HepG2 (cell line): Measurements from ENCODE around the gene ZNF90. TPM values are rescaled to one million over a fixed set of nuclear protein-coding genes. Genes with fewer than 3 reads are reported as not detected.

Experiments
- ATAC-seq: fragments of 200-7000 bp; cut with Tn5 transposase; 3 replicates; pipeline ENCODE4 v1.9.1; 2020; ENCODE audit warnings: mild to moderate bottlenecking, moderate library complexity
- BruUV-seq: library from RNA; stranded (reverse); fragments of 400-500 nt; replicated peaks from 2 replicates; lab custom pipeline; 2021; lab: Mats Ljungman, UMichigan
- CTCF ChIA-PET: fragments of 300-600 bp; formaldehyde crosslinking; extraction: SDS; loops from one replicate; lab custom pipeline; 2021; ENCODE audit warnings: low total read pairs, inconsistent platforms, low intra/inter-chr PET ratio; lab: Yijun Ruan, JAX
- POLR2A ChIA-PET: fragments of 350-600 bp; sonication (Branson Sonifier 250); formaldehyde crosslinking; loops from one replicate; lab custom pipeline; 2020; ENCODE audit warnings: antibody characterized with exemption, inconsistent platforms; lab: Yijun Ruan, JAX
- DNase-seq: peaks from one replicate; pipeline ENCODE4 v3.0.0-alpha.2; 2015; ENCODE audit warnings: low spot score
- FAIRE-seq: peaks from 3 replicates; lab custom pipeline; 2011; peaks lifted over from hg19 to GRCh38; lab: Jason Lieb, UNC
- H2AFZ ChIP-seq: one replicate; pipeline ENCODE4 v1.6.1; 2011; ENCODE audit warnings: low read length, inconsistent platforms
- H3K27ac ChIP-seq: fragments of 300-600 bp; 3 replicates; pipeline ENCODE4 v1.8.0; 2011; ENCODE audit warnings: mixed run types, mild to moderate bottlenecking, mixed read lengths, low read length, inconsistent platforms; ENCODE audit not compliant: insufficient read depth; ENCODE audit errors: extremely low read length
- H3K27me3 ChIP-seq, 2 experiments: fragments of 200-600 bp in 1 of 2; 2 replicates in 1 of 2; 3 replicates in 1 of 2; pipeline versions ENCODE4 v1.6.0 to v1.8.0; 2011; ENCODE audit warnings: low read length in 2 of 2, mild to moderate bottlenecking in 2 of 2, moderate library complexity in 2 of 2, inconsistent platforms in 1 of 2; ENCODE audit not compliant: insufficient read depth in 2 of 2, control insufficient read depth in 1 of 2
- H3K36me3 ChIP-seq, 2 experiments: fragments of 200-600 bp in 1 of 2; replicated peaks in 1 of 2; 2 replicates in 1 of 2; 3 replicates in 1 of 2; pipeline versions ENCODE4 v1.5.1 to v1.8.0; 2011; ENCODE audit warnings: low read length in 2 of 2, inconsistent platforms in 1 of 2; ENCODE audit not compliant: insufficient read depth in 2 of 2, control insufficient read depth in 1 of 2
- H3K4me1 ChIP-seq: 2 replicates; pipeline ENCODE4 v1.5.1; 2012; ENCODE audit warnings: low read length, inconsistent platforms; ENCODE audit not compliant: insufficient read depth
- H3K4me2 ChIP-seq: 2 replicates; pipeline ENCODE4 v1.6.0; 2011; ENCODE audit warnings: low read depth, low read length, inconsistent platforms
- H3K4me3 ChIP-seq, 3 experiments: fragments of 200-600 bp in 1 of 3; sonication (generic), shearing (Covaris generic) in 1 of 3; replicated peaks in 1 of 3; 2 replicates each; pipeline ENCODE4 v1.5.1; 2011 to 2016; ENCODE audit warnings: low read length in 3 of 3, inconsistent platforms in 2 of 3, low read depth in 2 of 3, mild to moderate bottlenecking in 2 of 3, control low read depth in 1 of 3, mixed read lengths in 1 of 3; ENCODE audit not compliant: insufficient read depth in 1 of 3
- H3K79me2 ChIP-seq: one replicate; pipeline ENCODE4 v1.6.1; 2011; ENCODE audit warnings: low read length, inconsistent platforms; ENCODE audit not compliant: insufficient read depth
- H3K9ac ChIP-seq: 2 replicates; pipeline ENCODE4 v1.6.0; 2011; ENCODE audit warnings: mild to moderate bottlenecking, low read depth, low read length, inconsistent platforms; ENCODE audit not compliant: insufficient read depth
- H3K9me3 ChIP-seq: 2 replicates; pipeline ENCODE4 v1.5.1; 2012; ENCODE audit warnings: mild to moderate bottlenecking, low read length
- H4K20me1 ChIP-seq: 2 replicates; pipeline ENCODE4 v1.6.0; 2011; ENCODE audit warnings: inconsistent platforms, mild to moderate bottlenecking, low read length, moderate library complexity; ENCODE audit not compliant: insufficient read depth
- HNRNPH1 ChIP-seq: fragments of 200-400 bp; formaldehyde crosslinking; optimal IDR thresholded peaks from 2 replicates; pipeline ENCODE3; 2017; ENCODE audit warnings: mild to moderate bottlenecking, low read depth, low read length
- KDM3A ChIP-seq: IDR thresholded peaks from 2 replicates; pipeline ENCODE4 v1.6.1; 2018; ENCODE audit warnings: low read depth, missing compliant biosample characterization
- NCOA1 ChIP-seq: sonication (generic); formaldehyde crosslinking; IDR thresholded peaks from 2 replicates; pipeline ENCODE4 v1.9.0; 2021; ENCODE audit warnings: missing genetic modification reagents
- NR3C1 ChIP-seq: sonication (generic); formaldehyde crosslinking; IDR thresholded peaks from 2 replicates; pipeline ENCODE4 v1.4.0; 2020; ENCODE audit warnings: missing genetic modification reagents
- PPARG ChIP-seq: conservative IDR thresholded peaks from 2 replicates; pipeline ENCODE4 v1.6.1; 2016; ENCODE audit warnings: missing biosample characterization, missing genetic modification reagents
- REXO4 ChIP-seq: sonication (generic); formaldehyde crosslinking; IDR thresholded peaks from 2 replicates; pipeline ENCODE4 v1.8.0; 2022; ENCODE audit warnings: missing genetic modification reagents, mild to moderate bottlenecking, borderline replicate concordance
- TOPORS ChIP-seq: sonication (generic); formaldehyde crosslinking; IDR thresholded peaks from 2 replicates; pipeline ENCODE4 v1.8.0; 2023; ENCODE audit warnings: mild to moderate bottlenecking, missing genetic modification reagents
- ZFP41 ChIP-seq: sonication (generic); formaldehyde crosslinking; IDR thresholded peaks from 2 replicates; pipeline ENCODE4 v1.4.0; 2020; ENCODE audit warnings: mild to moderate bottlenecking, missing genetic modification reagents, borderline replicate concordance
- ZNF230 ChIP-seq: sonication (generic); formaldehyde crosslinking; IDR thresholded peaks from 2 replicates; pipeline ENCODE4 v1.4.0; 2020; ENCODE audit warnings: mild to moderate bottlenecking, missing genetic modification reagents
- ZNF567 ChIP-seq: sonication (generic); formaldehyde crosslinking; IDR thresholded peaks from 2 replicates; pipeline ENCODE4 v1.8.1; 2023; ENCODE audit warnings: mild to moderate bottlenecking, missing genetic modification reagents, borderline replicate concordance
- ZSCAN29 ChIP-seq: sonication (generic); formaldehyde crosslinking; conservative IDR thresholded peaks from 2 replicates; pipeline ENCODE4 v1.4.0; 2020; ENCODE audit warnings: mild to moderate bottlenecking, missing genetic modification reagents
- WGBS: methylation state at CpG from one replicate; pipeline ENCODE4 v1.1.6; 2017; ENCODE audit warnings: low lambda C conversion rate; 5-methylcytosine and 5-hydroxymethylcytosine counted together
- in situ Hi-C: cut with HindIII; loops from 2 replicates; pipeline ENCODE4 v1.10.0; 2017; ENCODE audit warnings: low pct_unique_long_range_greater_than_20kb; ENCODE audit not compliant: extremely low pct_ligation_motif_present
- intact Hi-C: fragments of 100-400 bp; cut with micrococcal nuclease; formaldehyde crosslinking; loops from one replicate; pipeline ENCODE4 v1.10.0; 2022; ENCODE audit not compliant: unreplicated experiment
- polyA plus RNA-seq, 8 experiments: library from polyadenylated mRNA; depleted of rRNA in 3 of 8; stranded (reverse) in 7 of 8; unstranded in 1 of 8; fragments of >200 nt; fragmentation: Illumina TruSeq in 4 of 8; extraction: Trizol in 4 of 8; gene quantifications; 2 replicates each; pipeline versions ENCODE4 v1.2.1 to v1.2.3, GENCODE V29; 2011 to 2016; ENCODE audit warnings: low read depth in 4 of 8, missing spikeins in 1 of 8, mixed read lengths in 1 of 8; ENCODE audit not compliant: insufficient read depth in 1 of 8
- total RNA-seq, 5 experiments: library from RNA; depleted of rRNA; stranded (reverse); fragments of >200 nt; fragmentation: Illumina TruSeq; extraction: Trizol; gene quantifications; 2 replicates each; pipeline ENCODE4 v1.2.3, GENCODE V29; 2016; ENCODE audit warnings: low read depth in 1 of 5
- TF ChIP-seq, protein P1 (sequence below), 2 experiments: fragments of 450-650 bp in 1 of 2; sonication (generic) in 1 of 2; formaldehyde crosslinking in 1 of 2; IDR thresholded peaks; 2 replicates each; pipeline versions ENCODE4 v1.6.1 to v1.8.0; 2016 to 2022; ENCODE audit warnings: antibody characterized with exemption in 1 of 2, mild to moderate bottlenecking in 1 of 2, missing genetic modification reagents in 1 of 2

Gene ZNF90
- total and polyA plus RNA-seq, 2 of the 13 experiments (the other 11 are each of a cell fraction or from before 2014, with no cell fraction given) = 2.1 to 3.8 TPM

DNA sequence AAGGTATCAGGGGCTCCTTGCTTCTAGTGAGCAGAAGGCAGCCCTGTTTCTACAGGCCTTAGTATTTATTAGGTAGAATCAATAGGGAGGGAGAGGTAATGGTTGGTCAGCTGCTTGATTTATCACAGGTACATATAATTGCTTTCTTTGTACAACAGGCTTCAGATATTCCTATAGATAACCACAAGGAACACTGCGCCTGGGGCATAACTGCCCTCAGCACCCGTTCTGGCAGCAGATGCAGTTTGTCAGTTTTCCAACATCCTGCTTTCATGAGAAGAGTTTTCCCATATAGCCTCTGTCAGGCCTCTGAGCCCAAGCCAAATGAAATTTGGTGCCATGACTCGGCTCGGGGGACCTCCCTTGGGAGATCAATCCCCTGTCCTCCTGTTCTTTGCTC, 76.8 kb downstream of the ZNF90 start (continued):
- TF ChIP-seq, protein P1, sequence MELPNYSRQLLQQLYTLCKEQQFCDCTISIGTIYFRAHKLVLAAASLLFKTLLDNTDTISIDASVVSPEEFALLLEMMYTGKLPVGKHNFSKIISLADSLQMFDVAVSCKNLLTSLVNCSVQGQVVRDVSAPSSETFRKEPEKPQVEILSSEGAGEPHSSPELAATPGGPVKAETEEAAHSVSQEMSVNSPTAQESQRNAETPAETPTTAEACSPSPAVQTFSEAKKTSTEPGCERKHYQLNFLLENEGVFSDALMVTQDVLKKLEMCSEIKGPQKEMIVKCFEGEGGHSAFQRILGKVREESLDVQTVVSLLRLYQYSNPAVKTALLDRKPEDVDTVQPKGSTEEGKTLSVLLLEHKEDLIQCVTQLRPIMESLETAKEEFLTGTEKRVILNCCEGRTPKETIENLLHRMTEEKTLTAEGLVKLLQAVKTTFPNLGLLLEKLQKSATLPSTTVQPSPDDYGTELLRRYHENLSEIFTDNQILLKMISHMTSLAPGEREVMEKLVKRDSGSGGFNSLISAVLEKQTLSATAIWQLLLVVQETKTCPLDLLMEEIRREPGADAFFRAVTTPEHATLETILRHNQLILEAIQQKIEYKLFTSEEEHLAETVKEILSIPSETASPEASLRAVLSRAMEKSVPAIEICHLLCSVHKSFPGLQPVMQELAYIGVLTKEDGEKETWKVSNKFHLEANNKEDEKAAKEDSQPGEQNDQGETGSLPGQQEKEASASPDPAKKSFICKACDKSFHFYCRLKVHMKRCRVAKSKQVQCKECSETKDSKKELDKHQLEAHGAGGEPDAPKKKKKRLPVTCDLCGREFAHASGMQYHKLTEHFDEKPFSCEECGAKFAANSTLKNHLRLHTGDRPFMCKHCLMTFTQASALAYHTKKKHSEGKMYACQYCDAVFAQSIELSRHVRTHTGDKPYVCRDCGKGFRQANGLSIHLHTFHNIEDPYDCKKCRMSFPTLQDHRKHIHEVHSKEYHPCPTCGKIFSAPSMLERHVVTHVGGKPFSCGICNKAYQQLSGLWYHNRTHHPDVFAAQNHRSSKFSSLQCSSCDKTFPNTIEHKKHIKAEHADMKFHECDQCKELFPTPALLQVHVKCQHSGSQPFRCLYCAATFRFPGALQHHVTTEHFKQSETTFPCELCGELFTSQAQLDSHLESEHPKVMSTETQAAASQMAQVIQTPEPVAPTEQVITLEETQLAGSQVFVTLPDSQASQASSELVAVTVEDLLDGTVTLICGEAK (IDR thresholded peaks at IDR 0.05) = no peak
- TF ChIP-seq, protein P1 (CRISPR knock-in tag; IDR thresholded peaks at IDR 0.05) = no peak
- TF ChIP-seq TOPORS (CRISPR knock-in tag) (no peak), NR3C1 (CRISPR knock-in tag) (no peak)

DNA sequence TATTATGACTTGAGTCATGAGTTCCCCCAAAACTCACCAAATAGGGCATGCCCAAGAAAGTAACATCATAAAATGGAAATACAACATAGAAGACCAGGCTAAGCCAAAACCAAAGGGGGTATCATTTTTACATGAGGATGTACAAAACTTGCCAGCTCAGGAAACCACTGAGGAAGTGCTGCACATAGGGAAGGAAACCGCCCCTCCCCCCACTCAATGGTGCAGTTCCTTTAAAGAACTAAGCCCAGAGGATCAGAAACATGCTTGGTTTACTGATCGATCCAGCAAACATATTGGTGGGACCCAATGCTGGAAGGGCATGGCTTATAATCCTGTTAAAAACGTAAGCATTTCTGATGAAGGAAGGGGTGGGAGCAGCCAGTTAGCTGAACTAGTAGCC, 85.0 kb downstream of the ZNF90 start:
- Histone ChIP-seq H3K9ac (no peak overlapping the region), H3K27ac (no peak overlapping the region), H4K20me1 (no peaks in the 10 kb centered on the region), H3K9me3 (peaks cover 58% of the 10 kb centered on the region), H3K36me3 (no peaks in the 10 kb centered on the region), H2AFZ (no peak overlapping the region), H3K79me2 (no peaks in the 10 kb centered on the region), H3K4me1 (no peaks in the 10 kb centered on the region), H3K27me3 (no peaks in the 10 kb centered on the region), H3K4me3 (no peak overlapping the region), H3K4me2 (no peak overlapping the region)
- 4% methylated on average over 3 of the region's 3 CpGs for WGBS
- DNase-seq (no peak), ATAC-seq (no peak), FAIRE-seq (no peak)
- intact Hi-C loops = no loop called here
- no TSS peak for BruUV-seq
- CTCF ChIA-PET = no interaction called here
- POLR2A ChIA-PET = no interaction called here
- in situ Hi-C loops = no loop called here
- TF ChIP-seq ZFP41 (CRISPR knock-in tag) = no peak
- TF ChIP-seq NCOA1 (CRISPR knock-in tag) = no peak
- TF ChIP-seq KDM3A (CRISPR knock-in tag) = no peak
- no peak for TF ChIP-seq HNRNPH1
- no peak for TF ChIP-seq ZNF567 (CRISPR knock-in tag)
- no peak for TF ChIP-seq ZNF230 (CRISPR knock-in tag)
- TF ChIP-seq REXO4 (CRISPR knock-in tag) = no peak
- no peak for TF ChIP-seq ZSCAN29 (CRISPR knock-in tag)
- TF ChIP-seq PPARG (CRISPR knock-in tag) = no peak
